IMR-90 (cell line): Measurements from ENCODE around the gene BRPF1. TPM values are rescaled to one million over a fixed set of nuclear protein-coding genes. Genes with fewer than 3 reads are reported as not detected.

Experiments used
- ATAC-seq: fragments of 200-7000 bp; cut with Tn5 transposase; 2 replicates; pipeline ENCODE4 v1.9.1; 2020; ENCODE audit warnings: low read depth, mild to moderate bottlenecking, moderate library complexity
- BruUV-seq: library from RNA; stranded (reverse); fragments of 400-500 nt; replicated peaks from 2 replicates; lab custom pipeline; 2021; lab: Mats Ljungman, UMichigan
- CTCF ChIA-PET: fragments of 300-600 bp; formaldehyde crosslinking; extraction: SDS; loops from one replicate; lab custom pipeline; 2021; ENCODE audit warnings: antibody characterized with exemption; lab: Yijun Ruan, JAX
- POLR2A ChIA-PET: fragments of 300-600 bp; sonication (Branson Sonifier 250); formaldehyde crosslinking; loops from one replicate; lab custom pipeline; 2022; ENCODE audit warnings: antibody characterized with exemption; ENCODE audit not compliant: unreplicated experiment; lab: Charles Lee
- DNase-seq: peaks from one replicate; pipeline ENCODE4 v3.0.0; 2013
- H2AFZ ChIP-seq: replicated peaks from 2 replicates; pipeline ENCODE3; 2013; ENCODE audit warnings: low read length, mild to moderate bottlenecking; ENCODE audit not compliant: poor library complexity
- H2AK5ac ChIP-seq: 2 replicates; pipeline ENCODE4 v1.6.1; 2013; ENCODE audit warnings: low read depth, low read length, inconsistent platforms
- H2AK9ac ChIP-seq: replicated peaks from 2 replicates; pipeline ENCODE3; 2013; ENCODE audit warnings: mild to moderate bottlenecking, low read depth, low read length, moderate library complexity; ENCODE audit not compliant: poor library complexity
- H2BK120ac ChIP-seq: 2 replicates; pipeline ENCODE4 v1.6.1; 2013; ENCODE audit warnings: low read depth, low read length, inconsistent platforms
- H2BK15ac ChIP-seq: 3 replicates; pipeline ENCODE4 v1.6.1; 2013; ENCODE audit warnings: low read depth, low read length, inconsistent platforms
- H2BK20ac ChIP-seq: 2 replicates; pipeline ENCODE4 v1.6.1; 2013; ENCODE audit warnings: low read depth, mild to moderate bottlenecking, inconsistent platforms, low read length, moderate library complexity
- H2BK5ac ChIP-seq: 2 replicates; pipeline ENCODE4 v1.6.1; 2013; ENCODE audit warnings: mild to moderate bottlenecking, low read depth, low read length, inconsistent platforms; ENCODE audit not compliant: poor library complexity, severe bottlenecking
- H3K14ac ChIP-seq: replicated peaks from 2 replicates; pipeline ENCODE4 v1.6.1; 2013; ENCODE audit warnings: low read depth, low read length, inconsistent platforms
- H3K18ac ChIP-seq: 2 replicates; pipeline ENCODE4 v1.6.1; 2013; ENCODE audit warnings: low read depth, low read length, control low read depth
- H3K23ac ChIP-seq: 2 replicates; pipeline ENCODE4 v1.6.1; 2013; ENCODE audit warnings: low read depth, low read length, inconsistent platforms
- H3K27ac ChIP-seq: 2 replicates; pipeline ENCODE4 v1.5.1; 2013; ENCODE audit warnings: mild to moderate bottlenecking, control low read depth, low read length; ENCODE audit not compliant: insufficient read depth
- H3K27me3 ChIP-seq: 2 replicates; pipeline ENCODE4 v1.6.1; 2013; ENCODE audit warnings: low read length; ENCODE audit not compliant: control insufficient read depth, insufficient read depth
- H3K36me3 ChIP-seq: 2 replicates; pipeline ENCODE4 v1.6.1; 2013; ENCODE audit warnings: low read length, mixed read lengths; ENCODE audit not compliant: control insufficient read depth, insufficient read depth
- H3K4ac ChIP-seq: 2 replicates; pipeline ENCODE4 v1.6.1; 2013; ENCODE audit warnings: low read depth, low read length, inconsistent platforms
- H3K4me1 ChIP-seq: 2 replicates; pipeline ENCODE4 v1.6.1; 2013; ENCODE audit warnings: low read length, mixed read lengths; ENCODE audit not compliant: control insufficient read depth, insufficient read depth
- H3K4me2 ChIP-seq: 2 replicates; pipeline ENCODE4 v1.6.1; 2013; ENCODE audit warnings: low read depth, mild to moderate bottlenecking, control low read depth, low read length, moderate library complexity
- H3K4me3 ChIP-seq: 2 replicates; pipeline ENCODE4 v1.5.1; 2013; ENCODE audit warnings: low read depth, mild to moderate bottlenecking, control low read depth, low read length, moderate library complexity; ENCODE audit not compliant: insufficient read depth
- H3K56ac ChIP-seq: 2 replicates; pipeline ENCODE4 v1.6.1; 2013; ENCODE audit warnings: low read length, inconsistent platforms; ENCODE audit not compliant: insufficient read depth; ENCODE audit errors: extremely low read depth
- H3K79me1 ChIP-seq, 2 experiments: 2 replicates each; pipeline ENCODE4 v1.6.1; 2013; ENCODE audit warnings: low read length in 2 of 2, inconsistent platforms in 1 of 2, low read depth in 1 of 2
- H3K9ac ChIP-seq: 2 replicates; pipeline ENCODE4 v1.6.1; 2013; ENCODE audit warnings: low read depth, low read length, control low read depth
- H3K9me1 ChIP-seq: 2 replicates; pipeline ENCODE4 v1.6.1; 2013; ENCODE audit warnings: low read length, inconsistent platforms; ENCODE audit not compliant: insufficient read depth
- H3K9me3 ChIP-seq: 2 replicates; pipeline ENCODE4 v1.6.1; 2013; ENCODE audit warnings: low read length; ENCODE audit not compliant: control insufficient read depth, insufficient read depth
- H4K20me1 ChIP-seq: 2 replicates; pipeline ENCODE4 v1.6.1; 2013; ENCODE audit warnings: low read length, inconsistent platforms; ENCODE audit not compliant: insufficient read depth
- H4K5ac ChIP-seq: 2 replicates; pipeline ENCODE4 v1.6.1; 2013; ENCODE audit warnings: mild to moderate bottlenecking, low read depth, low read length, control low read depth
- H4K8ac ChIP-seq, 2 experiments: 2 replicates each; pipeline ENCODE4 v1.6.1; 2013; ENCODE audit warnings: low read depth in 2 of 2, low read length in 2 of 2, control low read depth in 1 of 2, inconsistent platforms in 1 of 2
- H4K91ac ChIP-seq: 2 replicates; pipeline ENCODE4 v1.6.1; 2013; ENCODE audit warnings: low read depth, low read length, inconsistent platforms; ENCODE audit not compliant: insufficient read depth
- CEBPB ChIP-seq: IDR thresholded peaks from 2 replicates; pipeline ENCODE4 v1.6.1; 2012; ENCODE audit warnings: low read depth, low read length, improper control_type of control experiment
- CHD1 ChIP-seq: IDR thresholded peaks from 2 replicates; pipeline ENCODE4 v1.6.1; 2012; ENCODE audit warnings: low read depth, low read length, improper control_type of control experiment
- POLR2A ChIP-seq: IDR thresholded peaks from 2 replicates; pipeline ENCODE4 v1.6.1; 2012; ENCODE audit warnings: mild to moderate bottlenecking, low read depth, low read length
- whole genome bisulfite sequencing, 2 experiments: methylation state at CpG; one replicate each; pipeline versions ENCODE4 v1.1.5 to v1.1.7; 2013; ENCODE audit warnings: missing lambda C conversion rate in 2 of 2; ENCODE audit not compliant: insufficient read length in 1 of 2; ENCODE audit errors: extremely low coverage in 2 of 2; 5-methylcytosine and 5-hydroxymethylcytosine counted together
- dilution Hi-C: fragments of 300-500 bp; cut with HindIII; formaldehyde crosslinking; loops from one replicate; pipeline ENCODE4 v1.14.3; 2018; ENCODE audit warnings: low sequenced_read_pairs; ENCODE audit not compliant: unreplicated experiment
- in situ Hi-C: fragments of 300-500 bp; cut with MboI; formaldehyde crosslinking; loops from 3 replicates; pipeline ENCODE4 v1.14.3; 2019; ENCODE audit warnings: low sequenced_read_pairs, inconsistent platforms, mixed read lengths
- intact Hi-C: fragments of 100-400 bp; cut with micrococcal nuclease; formaldehyde crosslinking; loops from 2 replicates; pipeline ENCODE4 v1.10.0; 2022
- polyA plus RNA-seq, 3 experiments: library from polyadenylated mRNA; depleted of rRNA; stranded (reverse); fragments of >200 nt; gene quantifications; 2 replicates each; pipeline ENCODE4 v1.2.3, GENCODE V29; 2012; ENCODE audit warnings: low replicate concordance in 1 of 3
- total RNA-seq: library from RNA; depleted of rRNA; stranded (reverse); fragments of >200 nt; gene quantifications from 2 replicates; pipeline ENCODE4 v1.2.3, GENCODE V29; 2012

BRPF1 gene
- total and polyA plus RNA-seq, 2 of the 4 experiments (the other 2 are of a cell fraction), result 13.6 to 15.6 TPM

- no peak overlapping the region for H3K23ac ChIP-seq
- no peak overlapping the region for H3K4ac ChIP-seq
- no peaks in the 10 kb centered on the region for H3K4me1 ChIP-seq
- no peak overlapping the region for H2AK5ac ChIP-seq
- dilution Hi-C loops (no loop called here), intact Hi-C loops (no loop called here), in situ Hi-C loops (no loop called here)
- no peak overlapping the region for H2BK5ac ChIP-seq
- H3K4me2 ChIP-seq, result no peak overlapping the region
- no peaks in the 10 kb centered on the region for H3K79me1 ChIP-seq
- no peak for TF ChIP-seq CEBPB
- no peak for TF ChIP-seq CHD1
- no peak for TF ChIP-seq POLR2A
- WGBS, 2 experiments, result no CpG with 5 or more reads among the region's 5 CpGs
- ChIA-PET POLR2A (no interaction called here), CTCF (interaction anchor here (0.7 to 0.8 kb wide), 2 partner anchors 37 to 339 kb away, joined by 3 read pairs; no protein-coding TSS in a partner anchor)
- no peak overlapping the region for H3K18ac ChIP-seq
- no peak overlapping the region for H2BK20ac ChIP-seq
- H4K5ac ChIP-seq, result no peak overlapping the region
- no TSS peak for BruUV-seq
- H3K4me3 ChIP-seq, result no peak overlapping the region
- no peak overlapping the region for H4K8ac ChIP-seq
- DNase-seq (no peak), ATAC-seq (no peak)
- H2AK9ac ChIP-seq, result no peak overlapping the region
- no peak overlapping the region for H3K56ac ChIP-seq
- H3K36me3 ChIP-seq, result peaks cover 57% of the 10 kb centered on the region
- H3K27ac ChIP-seq, result no peak overlapping the region
- H2BK15ac ChIP-seq, result no peak overlapping the region
- H3K9me3 ChIP-seq, result no peaks in the 10 kb centered on the region
- H2AFZ ChIP-seq, result no peak overlapping the region
- H3K9ac ChIP-seq, result no peak overlapping the region
- no peak overlapping the region for H3K14ac ChIP-seq
- H3K9me1 ChIP-seq, result no peaks in the 10 kb centered on the region; the same call in 1 of the 2 replicates
- no peaks in the 10 kb centered on the region for H3K27me3 ChIP-seq
- no peak overlapping the region for H2BK120ac ChIP-seq
- H4K91ac ChIP-seq, result no peak overlapping the region
- H4K20me1 ChIP-seq, result no peaks in the 10 kb centered on the region; the same call in 1 of the 2 replicates
Measured at GRCh38 chr3:9692416-9692815, 39.1 kb upstream of the BRPF1 start.
